ENCODE results near the gene FOXN1.

DNA sequence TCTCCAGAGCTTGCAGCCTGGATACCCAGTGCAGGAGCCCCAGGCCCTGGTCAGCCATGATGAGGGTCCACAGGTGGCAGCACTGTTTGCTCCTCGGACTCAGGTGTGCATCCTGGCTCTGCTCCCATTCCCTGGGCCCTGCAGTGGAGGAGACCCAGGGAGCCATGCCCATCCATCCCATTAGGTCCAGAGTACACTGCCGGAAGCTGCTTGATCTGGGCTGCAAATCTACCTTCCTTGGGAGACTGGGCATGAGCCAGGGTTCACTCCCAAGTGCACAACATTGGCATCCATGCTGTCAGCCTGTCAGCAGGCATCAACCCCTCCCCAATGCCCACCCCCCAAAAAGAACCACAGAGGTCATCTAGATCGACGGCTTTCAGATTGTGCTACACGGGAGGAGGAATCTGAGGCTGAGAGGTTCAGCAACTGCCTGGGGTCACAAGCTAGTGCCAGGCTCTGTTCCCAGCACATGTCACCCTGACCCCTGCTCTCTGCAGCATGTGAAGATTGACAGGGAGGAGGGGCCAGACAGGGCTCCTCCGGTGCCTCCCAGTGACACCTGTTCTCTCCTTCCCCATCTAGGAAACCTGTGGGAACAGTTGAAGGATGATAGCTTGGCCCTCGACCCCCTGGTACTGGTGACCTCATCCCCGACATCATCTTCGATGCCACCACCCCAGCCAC, 30.5 kb downstream of the FOXN1 start:
- TF ChIP-seq POLR2A (IDR thresholded peaks at IDR 0.05; ENCODE audit: insufficient read depth in 1 of 2, low read depth in 2 of 2, low read length in 2 of 2) = no peak
- TF ChIP-seq, protein P1, sequence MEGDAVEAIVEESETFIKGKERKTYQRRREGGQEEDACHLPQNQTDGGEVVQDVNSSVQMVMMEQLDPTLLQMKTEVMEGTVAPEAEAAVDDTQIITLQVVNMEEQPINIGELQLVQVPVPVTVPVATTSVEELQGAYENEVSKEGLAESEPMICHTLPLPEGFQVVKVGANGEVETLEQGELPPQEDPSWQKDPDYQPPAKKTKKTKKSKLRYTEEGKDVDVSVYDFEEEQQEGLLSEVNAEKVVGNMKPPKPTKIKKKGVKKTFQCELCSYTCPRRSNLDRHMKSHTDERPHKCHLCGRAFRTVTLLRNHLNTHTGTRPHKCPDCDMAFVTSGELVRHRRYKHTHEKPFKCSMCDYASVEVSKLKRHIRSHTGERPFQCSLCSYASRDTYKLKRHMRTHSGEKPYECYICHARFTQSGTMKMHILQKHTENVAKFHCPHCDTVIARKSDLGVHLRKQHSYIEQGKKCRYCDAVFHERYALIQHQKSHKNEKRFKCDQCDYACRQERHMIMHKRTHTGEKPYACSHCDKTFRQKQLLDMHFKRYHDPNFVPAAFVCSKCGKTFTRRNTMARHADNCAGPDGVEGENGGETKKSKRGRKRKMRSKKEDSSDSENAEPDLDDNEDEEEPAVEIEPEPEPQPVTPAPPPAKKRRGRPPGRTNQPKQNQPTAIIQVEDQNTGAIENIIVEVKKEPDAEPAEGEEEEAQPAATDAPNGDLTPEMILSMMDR (CRISPR knock-in tag; IDR thresholded peaks at IDR 0.05) = no peak
- TF ChIP-seq, protein P2, sequence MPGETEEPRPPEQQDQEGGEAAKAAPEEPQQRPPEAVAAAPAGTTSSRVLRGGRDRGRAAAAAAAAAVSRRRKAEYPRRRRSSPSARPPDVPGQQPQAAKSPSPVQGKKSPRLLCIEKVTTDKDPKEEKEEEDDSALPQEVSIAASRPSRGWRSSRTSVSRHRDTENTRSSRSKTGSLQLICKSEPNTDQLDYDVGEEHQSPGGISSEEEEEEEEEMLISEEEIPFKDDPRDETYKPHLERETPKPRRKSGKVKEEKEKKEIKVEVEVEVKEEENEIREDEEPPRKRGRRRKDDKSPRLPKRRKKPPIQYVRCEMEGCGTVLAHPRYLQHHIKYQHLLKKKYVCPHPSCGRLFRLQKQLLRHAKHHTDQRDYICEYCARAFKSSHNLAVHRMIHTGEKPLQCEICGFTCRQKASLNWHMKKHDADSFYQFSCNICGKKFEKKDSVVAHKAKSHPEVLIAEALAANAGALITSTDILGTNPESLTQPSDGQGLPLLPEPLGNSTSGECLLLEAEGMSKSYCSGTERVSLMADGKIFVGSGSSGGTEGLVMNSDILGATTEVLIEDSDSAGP (CRISPR knock-in tag; IDR thresholded peaks at IDR 0.05; ENCODE audit: borderline replicate concordance) = no peak
- no peak for TF ChIP-seq SMAD3 (CRISPR knock-in tag; IDR thresholded peaks at IDR 0.05)
- TF ChIP-seq TAF1 (CRISPR knock-in tag; IDR thresholded peaks at IDR 0.05) = no peak
- TF ChIP-seq SMC3 (IDR thresholded peaks at IDR 0.05; ENCODE audit: low read length) = no peak
- no peak for TF ChIP-seq CC2D1A (CRISPR knock-in tag; IDR thresholded peaks at IDR 0.05)

Data from HepG2 (cell line).